BLaER1 (cell line): ENCODE results near the gene LATS2.
A peak's percentile ranks its signal among the peaks of the same experiment; 100 is the strongest.

Experiments used
- H3K27ac ChIP-seq: shearing (Covaris generic); formaldehyde crosslinking; 2 replicates; pipeline ENCODE4 v1.8.1; 2022
- H3K27me3 ChIP-seq: shearing (Covaris generic); formaldehyde crosslinking; 2 replicates; pipeline ENCODE4 v1.8.1; 2022
- H3K36me3 ChIP-seq: shearing (Covaris generic); formaldehyde crosslinking; 2 replicates; pipeline ENCODE4 v1.8.1; 2022
- H3K4me1 ChIP-seq: shearing (Covaris generic); formaldehyde crosslinking; 2 replicates; pipeline ENCODE4 v1.8.1; 2022
- H3K4me2 ChIP-seq: shearing (Covaris generic); formaldehyde crosslinking; 2 replicates; pipeline ENCODE4 v1.8.1; 2022
- H3K4me3 ChIP-seq: shearing (Covaris generic); formaldehyde crosslinking; 2 replicates; pipeline ENCODE4 v1.8.1; 2022
- H3K9ac ChIP-seq: shearing (Covaris generic); formaldehyde crosslinking; 2 replicates; pipeline ENCODE4 v1.8.1; 2022
- H3K9me3 ChIP-seq: shearing (Covaris generic); formaldehyde crosslinking; 2 replicates; pipeline ENCODE4 v1.8.1; 2022
- H4K20me1 ChIP-seq: shearing (Covaris generic); formaldehyde crosslinking; 2 replicates; pipeline ENCODE4 v1.8.1; 2022
- Cebpa-rat ChIP-seq: shearing (Covaris generic); IDR thresholded peaks from 2 replicates; pipeline ENCODE4 v1.8.1; 2022

The LATS2 gene

DNA sequence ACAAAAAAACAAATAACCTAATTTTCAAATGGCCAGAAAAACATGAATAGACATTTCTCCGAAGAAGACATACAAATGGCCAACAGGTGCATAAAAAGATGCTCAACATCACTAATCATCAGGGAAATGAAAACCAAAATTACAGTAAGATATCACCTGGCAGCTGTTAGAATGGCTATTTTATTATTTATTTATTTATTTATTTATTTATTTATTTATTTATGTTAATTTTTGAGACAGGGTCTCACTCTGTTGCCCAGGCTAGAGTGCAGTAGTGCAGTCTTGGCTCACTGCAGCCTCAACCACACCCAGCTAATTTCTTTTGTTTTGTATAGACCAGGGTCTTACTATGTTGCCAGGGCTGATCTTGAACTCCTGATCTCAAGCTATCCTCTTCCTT is 27.1 kb upstream of the LATS2 start:
- no peak for TF ChIP-seq Cebpa-rat
- Histone ChIP-seq H3K9me3 (no peaks in the 10 kb centered on the region), H3K9ac (no peak overlapping the region), H3K27ac (no peak overlapping the region), H3K27me3 (no peaks in the 10 kb centered on the region), H3K4me2 (no peak overlapping the region), H3K4me1 (no peaks in the 10 kb centered on the region), H4K20me1 (no peaks in the 10 kb centered on the region), H3K36me3 (no peaks in the 10 kb centered on the region), H3K4me3 (no peak overlapping the region)

DNA sequence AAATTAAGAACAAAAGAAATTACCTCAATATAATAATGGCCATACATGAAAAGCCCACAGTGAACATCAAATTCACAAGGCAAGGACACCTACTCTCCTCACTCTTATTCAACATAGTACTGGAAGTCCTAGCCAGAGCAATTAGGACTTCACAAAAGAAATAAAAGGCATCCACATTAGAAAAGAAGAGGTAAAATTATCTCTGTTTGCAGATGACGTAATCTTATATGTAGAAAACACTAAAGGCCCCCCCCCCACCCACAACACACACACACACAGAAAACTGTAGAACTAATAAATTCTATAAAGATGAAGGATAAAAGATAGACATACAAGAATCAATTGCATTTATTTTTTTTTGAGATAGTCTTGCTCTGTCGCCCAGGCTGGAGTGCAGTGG is 25.5 kb upstream of the LATS2 start:
- H3K4me1 ChIP-seq: no peaks in the 10 kb centered on the region
- H3K27ac ChIP-seq: no peak overlapping the region
- no peaks in the 10 kb centered on the region for H3K27me3 ChIP-seq
- H3K4me3 ChIP-seq: no peak overlapping the region
- H3K4me2 ChIP-seq: no peak overlapping the region
- no peak overlapping the region for H3K9ac ChIP-seq
- no peak for TF ChIP-seq Cebpa-rat
- H3K9me3 ChIP-seq: no peaks in the 10 kb centered on the region
- H4K20me1 ChIP-seq: no peaks in the 10 kb centered on the region
- H3K36me3 ChIP-seq: no peaks in the 10 kb centered on the region

DNA sequence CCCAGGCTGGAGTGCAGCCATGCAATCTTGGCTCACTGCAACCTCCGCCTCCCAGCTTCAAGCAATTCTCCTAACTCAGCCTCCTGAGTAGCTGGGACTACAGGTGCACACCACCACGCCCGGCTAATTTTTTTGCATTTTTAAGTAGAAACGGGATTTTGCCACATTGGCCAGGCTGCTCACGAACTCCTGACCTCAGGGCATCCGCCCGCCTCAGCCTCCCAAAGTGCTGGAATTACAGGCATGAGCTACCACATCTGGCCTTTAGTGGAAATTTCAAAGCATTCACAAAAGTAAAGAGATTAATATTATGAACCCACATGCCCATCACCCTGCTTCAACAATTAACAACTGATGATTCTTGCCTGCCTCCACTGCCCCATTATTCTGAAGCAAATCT is 20.5 kb upstream of the LATS2 start:
- H3K27ac ChIP-seq: no peak overlapping the region
- H4K20me1 ChIP-seq: no peaks in the 10 kb centered on the region
- H3K9me3 ChIP-seq: no peaks in the 10 kb centered on the region
- H3K27me3 ChIP-seq: no peaks in the 10 kb centered on the region
- H3K36me3 ChIP-seq: no peaks in the 10 kb centered on the region
- H3K4me1 ChIP-seq: no peaks in the 10 kb centered on the region
- no peak for TF ChIP-seq Cebpa-rat
- no peak overlapping the region for H3K9ac ChIP-seq
- no peak overlapping the region for H3K4me3 ChIP-seq
- no peak overlapping the region for H3K4me2 ChIP-seq

DNA sequence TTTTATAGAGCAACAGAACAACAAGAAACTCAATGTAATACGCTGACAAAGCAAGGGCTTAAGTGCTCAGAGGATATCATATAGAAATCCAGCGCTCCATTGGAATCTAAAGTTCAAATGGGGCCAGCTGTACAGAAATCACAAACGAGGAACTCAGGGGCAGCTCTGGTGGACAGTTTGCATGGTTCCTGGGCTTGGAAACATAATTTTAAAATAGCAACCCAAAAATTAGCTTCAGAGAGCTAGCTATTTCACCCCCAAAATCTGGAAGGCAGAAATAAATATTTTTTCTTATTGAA is 19.2 kb upstream of the LATS2 start:
- no peaks in the 10 kb centered on the region for H3K27me3 ChIP-seq
- no peak overlapping the region for H3K27ac ChIP-seq
- no peak overlapping the region for H3K4me3 ChIP-seq
- 0 out of 2 replicates have a peak, but pooled peaks cover 4% of the 10 kb centered on the region for H3K4me1 ChIP-seq
- no peaks in the 10 kb centered on the region for H4K20me1 ChIP-seq
- no peaks in the 10 kb centered on the region for H3K9me3 ChIP-seq
- H3K9ac ChIP-seq: no peak overlapping the region
- H3K36me3 ChIP-seq: no peaks in the 10 kb centered on the region
- TF ChIP-seq Cebpa-rat: no peak
- H3K4me2 ChIP-seq: no peak overlapping the region

DNA sequence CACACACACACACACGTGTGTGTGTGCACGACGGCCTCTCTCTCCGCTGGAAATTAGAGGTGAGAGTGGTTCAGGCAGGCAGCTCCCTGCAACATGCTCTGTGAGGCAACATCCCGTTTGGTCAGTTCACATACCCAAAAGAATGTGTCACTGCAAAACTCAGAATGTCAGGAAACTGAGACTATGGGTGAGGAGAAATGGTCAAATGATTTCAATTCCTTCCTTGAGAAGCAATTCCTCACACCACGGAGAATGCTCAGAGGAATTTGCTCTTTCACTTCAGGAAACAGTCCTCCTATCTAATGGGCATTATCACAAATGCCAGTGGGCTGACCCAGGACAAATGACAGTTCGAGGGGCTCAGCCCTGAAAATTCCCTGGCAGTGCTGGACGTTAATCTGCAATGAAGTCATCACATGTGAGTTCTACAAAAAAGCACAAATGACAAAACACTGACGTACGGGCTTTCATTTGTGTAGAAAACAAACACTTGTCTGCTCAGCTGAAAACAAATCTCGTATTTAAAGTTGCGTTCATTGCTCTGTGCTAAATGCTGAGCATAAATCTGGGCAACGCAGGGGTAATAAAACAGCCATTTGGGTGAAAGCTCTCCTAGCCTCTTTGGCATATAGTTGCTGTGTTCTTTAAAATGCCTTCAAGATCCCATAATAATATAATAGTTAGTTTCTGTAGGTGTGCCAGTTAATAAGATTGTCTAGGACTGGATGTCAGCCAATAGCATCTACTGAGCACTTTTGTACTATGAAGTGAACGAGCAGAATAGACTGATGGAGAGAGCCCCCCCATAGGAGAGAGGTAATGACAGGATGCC is 18.6 kb upstream of the LATS2 start:
- H3K4me3 ChIP-seq: no peak overlapping the region
- no peak overlapping the region for H3K27ac ChIP-seq
- no peak for TF ChIP-seq Cebpa-rat
- H3K9me3 ChIP-seq: no peaks in the 10 kb centered on the region
- no peak overlapping the region for H3K4me2 ChIP-seq
- H3K36me3 ChIP-seq: no peaks in the 10 kb centered on the region
- no peaks in the 10 kb centered on the region for H4K20me1 ChIP-seq
- H3K27me3 ChIP-seq: no peaks in the 10 kb centered on the region
- H3K9ac ChIP-seq: no peak overlapping the region
- peaks cover 8% of the 10 kb centered on the region for H3K4me1 ChIP-seq

DNA sequence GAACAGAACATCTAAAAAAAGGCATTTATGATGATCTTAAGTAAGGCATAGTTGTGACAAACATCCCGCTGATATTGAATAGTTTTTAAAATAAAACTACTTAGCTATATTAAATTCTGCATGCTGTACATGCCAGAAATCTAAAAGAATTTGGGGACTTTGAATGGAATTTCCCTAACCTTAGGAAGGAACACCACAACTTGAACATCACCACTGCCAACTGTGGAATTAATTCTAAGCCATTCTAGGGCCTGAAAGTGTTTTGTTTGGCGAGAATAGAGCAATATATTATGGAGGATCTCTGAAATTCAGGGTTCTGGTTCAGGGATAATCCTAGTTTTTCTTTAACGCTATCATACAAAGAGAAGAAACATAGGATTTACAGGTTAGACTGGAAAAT is 17.8 kb upstream of the LATS2 start:
- Histone ChIP-seq H3K27me3 (no peaks in the 10 kb centered on the region), H3K9ac (no peak overlapping the region), H3K4me3 (no peak overlapping the region), H3K36me3 (no peaks in the 10 kb centered on the region), H3K9me3 (no peaks in the 10 kb centered on the region), H3K27ac (no peak overlapping the region), H3K4me1 (peaks cover 15% of the 10 kb centered on the region), H3K4me2 (no peak overlapping the region), H4K20me1 (no peaks in the 10 kb centered on the region)
- TF ChIP-seq Cebpa-rat: no peak

DNA sequence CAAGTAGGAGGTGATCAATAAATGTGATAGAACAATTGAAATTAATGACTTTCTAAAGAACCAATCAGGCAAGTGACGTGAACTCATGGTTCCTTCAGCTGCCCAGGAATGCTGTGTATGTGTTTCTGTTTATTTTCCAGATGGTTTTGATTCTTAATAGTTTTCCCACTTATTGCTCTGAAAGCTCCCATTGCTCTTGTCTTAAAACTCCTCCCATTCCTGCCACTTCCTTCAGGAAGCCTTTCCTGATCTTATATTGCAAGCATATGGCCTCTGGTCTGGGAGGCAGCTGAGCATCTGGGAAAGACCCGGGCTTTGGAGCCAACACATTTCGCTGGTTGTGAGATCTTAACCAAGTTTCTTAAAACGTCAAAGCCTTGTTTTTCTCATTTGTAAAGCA is 17.1 kb upstream of the LATS2 start:
- H3K9me3 ChIP-seq: no peaks in the 10 kb centered on the region
- peaks cover 22% of the 10 kb centered on the region for H3K4me1 ChIP-seq
- no peaks in the 10 kb centered on the region for H3K27me3 ChIP-seq
- no peak overlapping the region for H3K27ac ChIP-seq
- H3K4me2 ChIP-seq: no peak overlapping the region
- no peaks in the 10 kb centered on the region for H4K20me1 ChIP-seq
- no peaks in the 10 kb centered on the region for H3K36me3 ChIP-seq
- TF ChIP-seq Cebpa-rat: no peak
- H3K4me3 ChIP-seq: no peak overlapping the region
- no peak overlapping the region for H3K9ac ChIP-seq

DNA sequence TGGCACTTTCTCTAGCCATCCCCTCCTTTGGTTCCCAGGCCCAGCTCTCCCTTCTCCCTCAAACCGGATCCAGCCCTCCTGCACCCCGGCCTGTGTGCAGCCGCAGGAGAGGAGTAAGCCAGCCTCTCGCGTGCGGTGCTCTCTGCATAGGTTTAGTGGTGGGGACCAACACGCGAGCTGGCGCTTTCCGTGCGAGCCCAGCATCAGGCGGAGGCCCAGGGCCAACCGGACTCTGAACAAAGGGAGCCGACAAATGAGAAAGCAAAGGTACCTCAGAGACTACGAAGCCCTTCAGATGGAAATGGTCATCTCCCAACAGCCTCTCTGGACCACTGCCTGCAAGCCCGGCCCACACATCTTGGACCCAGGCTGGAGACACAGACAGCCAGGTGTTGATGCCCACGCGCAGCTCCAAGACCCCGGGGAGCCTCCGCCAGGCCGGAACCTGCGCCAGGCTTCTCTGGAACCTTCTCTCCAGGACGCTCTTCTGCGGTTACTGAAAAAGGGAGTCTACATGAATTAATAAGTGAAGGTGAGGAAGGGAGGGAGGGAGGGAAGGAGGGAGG is 16.5 kb upstream of the LATS2 start:
- no peak overlapping the region for H3K9ac ChIP-seq
- no peak for TF ChIP-seq Cebpa-rat
- no peak overlapping the region for H3K27ac ChIP-seq
- no peak overlapping the region for H3K4me3 ChIP-seq
- peaks cover 29% of the 10 kb centered on the region for H3K4me1 ChIP-seq
- H4K20me1 ChIP-seq: no peaks in the 10 kb centered on the region
- H3K4me2 ChIP-seq: no peak overlapping the region
- no peaks in the 10 kb centered on the region for H3K36me3 ChIP-seq
- H3K27me3 ChIP-seq: no peaks in the 10 kb centered on the region
- H3K9me3 ChIP-seq: no peaks in the 10 kb centered on the region

DNA sequence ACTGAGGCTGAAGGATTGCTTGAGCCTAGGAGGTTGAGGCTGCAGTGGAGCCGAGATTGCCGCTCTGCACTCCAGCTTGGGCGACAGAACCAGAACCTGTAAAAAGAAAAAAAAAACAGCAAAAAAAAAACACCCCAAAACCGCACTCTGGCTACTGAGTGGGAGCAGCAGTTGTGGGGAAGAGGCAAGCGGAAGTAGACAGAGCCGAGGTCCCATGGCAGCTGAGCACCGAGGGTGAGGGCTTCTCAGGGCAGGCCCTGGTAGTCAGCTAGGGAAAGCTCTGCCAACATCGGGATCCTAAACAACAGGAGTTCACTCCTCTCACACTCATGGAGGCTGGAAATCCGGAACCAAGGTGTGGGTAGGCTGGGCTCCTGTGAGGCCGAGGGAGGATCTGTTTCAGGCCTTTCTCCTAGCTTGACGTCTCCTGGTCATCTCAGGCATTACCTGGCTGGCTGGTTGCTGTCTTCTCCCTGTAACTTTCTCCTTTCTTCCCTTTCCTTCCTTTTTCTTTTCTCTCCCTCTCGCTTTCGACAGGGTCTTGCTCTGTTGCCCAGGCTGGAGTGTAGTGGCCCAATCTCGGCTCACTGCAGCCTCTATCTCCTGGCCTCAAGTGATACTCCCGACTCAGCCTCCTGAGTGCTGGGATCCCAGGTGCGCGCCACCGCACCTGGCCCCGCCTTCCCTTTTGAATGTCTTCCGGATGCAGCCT is 15.8 kb upstream of the LATS2 start:
- Histone ChIP-seq H3K27ac (no peak overlapping the region), H4K20me1 (no peaks in the 10 kb centered on the region)
- TF ChIP-seq Cebpa-rat: no peak

DNA sequence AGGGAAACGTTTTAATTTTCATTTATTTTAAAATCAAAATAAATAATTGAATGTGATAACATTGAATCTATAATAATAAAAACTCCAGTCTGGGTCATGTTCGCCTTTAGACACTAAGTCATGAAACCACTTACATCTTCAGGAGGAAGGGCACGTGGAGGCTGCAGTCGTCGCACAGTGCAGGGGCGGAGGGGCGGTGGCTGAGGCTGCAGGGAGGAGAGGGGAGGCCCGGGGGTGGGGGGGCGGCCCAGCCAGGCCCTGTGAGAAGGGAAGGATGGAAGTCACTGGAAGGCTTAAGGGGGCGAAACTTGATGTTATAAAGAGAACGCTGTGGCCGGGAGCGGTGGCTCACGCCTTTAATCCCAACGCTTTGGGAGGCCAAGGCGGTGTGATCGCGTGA is 14.9 kb upstream of the LATS2 start:
- peak overlapping the region; percentile 50 for H3K4me3 ChIP-seq
- TF ChIP-seq Cebpa-rat: no peak

More for the DNA sequence above, 15.8 kb upstream of the LATS2 start:
- H3K4me3 ChIP-seq: no peak overlapping the region
- no peaks in the 10 kb centered on the region for H3K27me3 ChIP-seq
- 0 out of 2 replicates have a peak overlapping the region, but pooled peaks have one; percentile 46 for H3K4me2 ChIP-seq
- no peaks in the 10 kb centered on the region for H3K36me3 ChIP-seq
- no peaks in the 10 kb centered on the region for H3K9me3 ChIP-seq
- H3K9ac ChIP-seq: no peak overlapping the region
- peaks cover 31% of the 10 kb centered on the region for H3K4me1 ChIP-seq

More for the DNA sequence above, 14.9 kb upstream of the LATS2 start:
- Histone ChIP-seq H3K27me3 (no peaks in the 10 kb centered on the region), H4K20me1 (no peaks in the 10 kb centered on the region), H3K9me3 (no peaks in the 10 kb centered on the region), H3K4me2 (peak overlapping the region; percentile 46; the same call in 1 of the 2 replicates), H3K9ac (no peak overlapping the region; the same call in 1 of the 2 replicates), H3K4me1 (peaks cover 31% of the 10 kb centered on the region), H3K27ac (no peak overlapping the region), H3K36me3 (no peaks in the 10 kb centered on the region)
